GM10266 (cell line): ENCODE measurements around the gene S100A7A.

Experiments used
- DNase-seq: peaks from one replicate; pipeline ENCODE4 v3.0.0; 2012; ENCODE audit errors: extremely low spot score
- TF ChIP-seq, protein P1 (sequence below): IDR thresholded peaks from 2 replicates; pipeline ENCODE4 v1.5.1; 2012; ENCODE audit warnings: mild to moderate bottlenecking, low read depth; ENCODE audit not compliant: control insufficient read depth, insufficient read depth; ENCODE audit errors: missing control alignments

The S100A7A gene

GRCh38 chr1:153428791-153429190 is 12.5 kb downstream of the S100A7A start:
- TF ChIP-seq, protein P1, sequence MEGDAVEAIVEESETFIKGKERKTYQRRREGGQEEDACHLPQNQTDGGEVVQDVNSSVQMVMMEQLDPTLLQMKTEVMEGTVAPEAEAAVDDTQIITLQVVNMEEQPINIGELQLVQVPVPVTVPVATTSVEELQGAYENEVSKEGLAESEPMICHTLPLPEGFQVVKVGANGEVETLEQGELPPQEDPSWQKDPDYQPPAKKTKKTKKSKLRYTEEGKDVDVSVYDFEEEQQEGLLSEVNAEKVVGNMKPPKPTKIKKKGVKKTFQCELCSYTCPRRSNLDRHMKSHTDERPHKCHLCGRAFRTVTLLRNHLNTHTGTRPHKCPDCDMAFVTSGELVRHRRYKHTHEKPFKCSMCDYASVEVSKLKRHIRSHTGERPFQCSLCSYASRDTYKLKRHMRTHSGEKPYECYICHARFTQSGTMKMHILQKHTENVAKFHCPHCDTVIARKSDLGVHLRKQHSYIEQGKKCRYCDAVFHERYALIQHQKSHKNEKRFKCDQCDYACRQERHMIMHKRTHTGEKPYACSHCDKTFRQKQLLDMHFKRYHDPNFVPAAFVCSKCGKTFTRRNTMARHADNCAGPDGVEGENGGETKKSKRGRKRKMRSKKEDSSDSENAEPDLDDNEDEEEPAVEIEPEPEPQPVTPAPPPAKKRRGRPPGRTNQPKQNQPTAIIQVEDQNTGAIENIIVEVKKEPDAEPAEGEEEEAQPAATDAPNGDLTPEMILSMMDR = no peak
- DNase-seq = no peak

DNA sequence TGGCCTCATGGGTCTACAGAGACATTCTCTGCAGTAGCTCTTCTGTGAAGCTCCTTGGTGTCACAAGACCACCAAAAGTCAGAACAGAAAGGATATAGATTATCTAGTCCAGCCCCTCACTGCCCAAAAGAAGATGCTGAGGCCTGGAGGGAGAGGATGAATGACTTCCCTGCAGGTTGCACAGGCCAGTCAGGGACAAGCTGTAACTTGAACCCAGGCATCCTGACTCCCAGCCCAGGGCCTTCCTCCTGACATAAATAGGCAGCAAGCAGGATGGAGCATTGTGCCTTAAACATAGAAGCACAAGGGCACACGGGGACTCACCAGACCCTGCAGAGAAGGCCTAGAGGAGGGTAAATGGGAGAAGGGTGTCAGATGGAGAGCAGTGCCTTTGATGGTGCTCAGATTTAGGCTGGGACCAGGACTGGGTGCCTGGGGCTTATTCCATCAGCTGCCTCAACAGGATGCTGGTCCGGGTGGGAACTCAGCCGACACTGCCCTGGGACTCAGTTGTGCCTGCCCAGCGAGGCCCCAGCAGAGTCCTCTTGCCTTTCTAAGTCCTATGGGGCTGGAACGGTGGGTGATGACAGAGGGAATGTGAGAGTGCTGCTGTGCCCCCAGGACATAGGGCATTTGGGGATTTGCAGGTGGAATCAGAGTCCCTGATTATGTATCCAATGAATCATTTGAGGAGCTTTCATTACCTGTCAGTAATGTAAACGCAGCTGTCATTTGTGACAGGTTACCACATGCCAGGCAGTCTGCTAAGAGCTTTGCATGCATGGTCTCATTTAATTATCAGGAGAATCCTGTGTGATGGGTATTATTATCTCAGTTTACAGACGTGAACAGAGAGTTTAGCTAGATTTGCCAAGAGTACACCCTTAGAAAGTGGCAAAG is 13.2 kb downstream of the S100A7A start:
- TF ChIP-seq, protein P1 = no peak
- DNase-seq = no peak

DNA sequence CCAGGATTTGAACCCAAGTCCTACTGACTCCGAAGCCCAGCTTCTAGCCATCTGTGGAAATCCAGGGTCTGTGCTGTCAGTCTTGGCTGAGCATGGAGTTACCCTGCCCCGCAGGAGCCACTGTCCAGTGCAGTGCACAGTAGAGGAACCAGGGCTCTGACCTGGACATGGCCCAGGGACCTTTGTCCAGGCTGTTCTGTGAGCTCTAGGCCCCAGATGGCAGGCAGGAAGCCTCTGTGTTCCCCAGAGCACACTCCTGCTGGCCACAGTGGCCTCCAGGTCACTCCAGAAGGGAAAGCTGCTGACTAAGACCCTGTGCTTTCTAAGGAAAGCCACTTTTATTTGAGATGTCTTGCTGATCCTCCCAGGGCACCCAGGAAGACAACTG is 13.8 kb downstream of the S100A7A start:
- DNase-seq = no peak

GRCh38 chr1:153430561-153430960 is 14.2 kb downstream of the S100A7A start:
- TF ChIP-seq, protein P1 = no peak
- no peak for DNase-seq

More for the DNA sequence above, 13.8 kb downstream of the S100A7A start:
- TF ChIP-seq, protein P1 = no peak

DNA sequence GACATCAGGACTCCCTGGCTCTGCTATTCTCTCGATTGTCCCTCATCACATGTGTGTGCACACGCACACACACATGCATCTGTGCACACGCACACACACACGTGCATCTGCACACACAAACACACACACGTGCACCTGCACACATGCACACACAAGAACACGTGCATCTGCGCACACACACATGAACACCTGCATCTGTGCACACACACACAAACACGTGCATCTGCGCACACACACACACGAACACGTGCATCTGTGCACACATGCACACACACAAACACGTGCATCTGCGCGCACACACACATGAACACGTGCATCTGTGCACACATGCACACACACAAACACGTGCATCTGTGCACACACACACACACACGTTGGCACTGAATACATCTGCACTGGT is 14.7 kb downstream of the S100A7A start:
- TF ChIP-seq, protein P1 = no peak
- no peak for DNase-seq

GRCh38 chr1:153431427-153431826 is 15.1 kb downstream of the S100A7A start:
- TF ChIP-seq, protein P1 = no peak
- no peak for DNase-seq

DNA sequence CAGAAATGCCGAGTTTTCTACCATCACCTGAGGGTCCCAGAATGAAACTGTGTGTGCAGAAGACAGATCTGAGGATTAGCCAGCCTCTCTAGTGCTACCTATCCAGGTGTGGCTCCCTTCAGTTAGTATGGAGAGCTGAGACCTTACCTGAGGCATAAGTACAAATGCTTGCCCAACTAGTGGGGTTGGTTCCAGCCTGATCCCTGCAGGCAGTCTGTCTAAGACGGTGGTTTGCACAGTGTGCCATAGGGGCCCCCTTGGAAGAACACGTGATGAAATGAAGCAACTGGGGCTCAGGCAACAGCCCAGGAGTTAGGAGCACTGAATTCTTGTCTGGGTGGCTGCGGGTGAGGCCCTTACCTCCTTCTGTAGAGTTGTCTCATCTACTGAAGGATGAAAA is 15.6 kb downstream of the S100A7A start:
- no peak for DNase-seq
- TF ChIP-seq, protein P1 = no peak
